ENCODE results near the gene NGEF.

NGEF gene

DNA sequence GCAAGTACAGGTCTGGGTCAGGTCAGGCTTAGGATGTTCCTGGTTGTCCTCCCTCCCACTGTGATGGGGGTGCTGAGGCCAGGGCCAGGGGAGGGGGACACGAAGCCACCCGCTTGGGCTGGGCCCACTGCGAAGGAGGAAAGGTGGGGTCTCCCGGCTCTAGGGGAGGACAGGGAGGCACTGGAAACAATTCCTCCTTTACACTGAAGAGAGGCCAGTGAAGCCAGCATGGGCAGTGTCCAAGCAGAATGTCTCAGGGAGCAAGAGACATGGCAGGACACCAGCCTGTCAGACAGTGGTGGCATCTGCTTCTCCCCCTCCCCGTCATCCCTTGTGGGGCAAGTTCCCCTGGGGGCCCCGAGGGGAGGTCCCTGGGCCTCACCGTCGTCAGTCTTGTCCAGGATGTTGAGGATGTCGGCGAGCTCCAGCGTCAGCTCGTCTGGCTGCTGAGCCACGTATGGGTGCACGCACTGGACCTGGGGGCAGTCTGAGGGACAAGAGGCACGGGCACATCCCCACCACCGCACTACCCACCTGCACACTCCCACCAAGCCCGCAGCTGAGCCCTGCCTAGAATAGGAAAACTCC, 132.2 kb downstream of the NGEF start:
- no peak for TF ChIP-seq ZFX (IDR thresholded peaks at IDR 0.05)
- TF ChIP-seq, protein P1, sequence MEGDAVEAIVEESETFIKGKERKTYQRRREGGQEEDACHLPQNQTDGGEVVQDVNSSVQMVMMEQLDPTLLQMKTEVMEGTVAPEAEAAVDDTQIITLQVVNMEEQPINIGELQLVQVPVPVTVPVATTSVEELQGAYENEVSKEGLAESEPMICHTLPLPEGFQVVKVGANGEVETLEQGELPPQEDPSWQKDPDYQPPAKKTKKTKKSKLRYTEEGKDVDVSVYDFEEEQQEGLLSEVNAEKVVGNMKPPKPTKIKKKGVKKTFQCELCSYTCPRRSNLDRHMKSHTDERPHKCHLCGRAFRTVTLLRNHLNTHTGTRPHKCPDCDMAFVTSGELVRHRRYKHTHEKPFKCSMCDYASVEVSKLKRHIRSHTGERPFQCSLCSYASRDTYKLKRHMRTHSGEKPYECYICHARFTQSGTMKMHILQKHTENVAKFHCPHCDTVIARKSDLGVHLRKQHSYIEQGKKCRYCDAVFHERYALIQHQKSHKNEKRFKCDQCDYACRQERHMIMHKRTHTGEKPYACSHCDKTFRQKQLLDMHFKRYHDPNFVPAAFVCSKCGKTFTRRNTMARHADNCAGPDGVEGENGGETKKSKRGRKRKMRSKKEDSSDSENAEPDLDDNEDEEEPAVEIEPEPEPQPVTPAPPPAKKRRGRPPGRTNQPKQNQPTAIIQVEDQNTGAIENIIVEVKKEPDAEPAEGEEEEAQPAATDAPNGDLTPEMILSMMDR (conservative IDR thresholded peaks at IDR 0.05) = no peak
- no peak overlapping the region for H3K27ac ChIP-seq

DNA sequence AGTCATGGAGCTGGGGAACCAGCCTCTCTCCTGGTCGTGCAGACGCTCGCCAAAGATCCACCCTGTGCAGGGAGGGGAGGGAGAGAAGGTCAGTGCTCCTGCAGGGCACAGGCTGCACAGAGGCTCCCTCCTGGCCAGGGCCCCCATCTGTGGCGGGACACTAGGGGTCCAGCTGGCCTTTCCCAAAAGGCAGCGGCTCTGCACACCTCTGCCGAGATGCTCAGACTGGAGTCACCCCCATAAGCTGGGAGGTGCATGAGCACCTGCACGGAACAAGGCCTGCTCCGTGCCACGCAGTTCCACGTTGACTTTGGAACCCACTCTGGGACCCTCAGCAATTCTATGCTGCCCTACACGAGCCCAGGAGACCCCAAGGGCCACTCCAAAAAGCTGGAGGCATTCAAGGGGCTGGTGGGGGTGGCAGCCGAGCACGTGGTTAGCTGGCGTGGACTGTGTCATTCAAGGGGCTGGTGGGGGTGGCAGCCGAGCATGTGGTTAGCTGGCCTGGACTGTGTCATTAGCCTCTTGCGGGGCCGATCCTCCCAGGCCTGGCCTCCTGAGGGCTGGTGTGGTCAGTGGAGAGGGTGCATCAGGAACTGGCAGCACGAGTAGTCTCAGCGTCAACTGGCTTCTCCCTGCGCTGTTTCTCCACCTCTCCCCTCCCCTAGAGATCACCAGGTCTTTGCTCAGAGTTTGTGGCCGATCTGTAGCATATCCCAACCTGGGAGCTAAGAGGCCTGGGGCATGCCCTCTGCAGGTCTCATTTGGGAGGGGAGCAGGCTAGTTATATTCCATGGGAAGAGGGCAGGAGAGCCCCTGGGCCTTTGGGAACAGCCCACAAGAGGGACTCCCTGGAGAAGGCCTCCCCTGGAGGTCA, 133.2 kb downstream of the NGEF start:
- H3K27ac ChIP-seq = no peak overlapping the region
- TF ChIP-seq ZFX (IDR thresholded peaks at IDR 0.05) = no peak
- TF ChIP-seq, protein P1 (conservative IDR thresholded peaks at IDR 0.05) = no peak

DNA sequence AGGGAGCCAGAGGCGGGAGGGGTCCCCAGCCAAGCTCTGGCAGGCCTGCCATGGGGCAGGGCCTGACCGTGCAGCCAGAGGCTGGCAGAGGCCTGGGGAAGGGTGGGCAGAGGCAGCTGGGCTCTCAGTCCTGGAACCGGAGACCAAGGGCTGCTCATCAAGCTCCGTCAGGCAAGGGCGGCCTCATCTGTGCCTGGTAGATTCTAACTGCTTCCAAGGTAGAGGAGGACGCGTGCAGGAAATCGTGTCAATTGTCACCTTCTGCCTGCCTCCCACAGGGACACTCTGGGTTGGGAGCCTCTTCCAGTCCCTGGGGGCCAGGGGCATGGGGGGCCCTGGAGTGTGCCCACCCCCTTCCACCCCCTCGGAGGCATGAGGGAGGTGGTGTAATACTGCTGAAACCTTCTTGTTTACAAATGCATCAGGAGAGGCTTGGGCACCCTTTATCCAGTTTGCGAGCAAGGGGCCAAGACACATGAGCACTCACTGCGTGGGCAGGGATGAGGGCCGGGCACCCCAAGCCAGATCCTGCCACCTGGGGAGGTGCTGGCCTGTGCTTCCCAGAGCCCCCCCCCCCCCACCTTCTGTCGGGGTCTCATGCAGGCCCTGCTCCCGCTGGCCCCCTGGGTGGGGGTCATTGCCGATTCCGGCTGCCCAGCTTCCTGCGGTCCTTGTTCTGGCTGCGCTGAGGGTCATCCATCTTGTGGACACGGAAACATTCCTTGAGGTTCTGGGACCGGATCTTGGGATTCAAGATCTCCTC, 134.0 kb downstream of the NGEF start:
- no peak for TF ChIP-seq ZFX (IDR thresholded peaks at IDR 0.05)
- TF ChIP-seq, protein P1 (conservative IDR thresholded peaks at IDR 0.05) = no peak
- H3K27ac ChIP-seq = no peak overlapping the region

DNA sequence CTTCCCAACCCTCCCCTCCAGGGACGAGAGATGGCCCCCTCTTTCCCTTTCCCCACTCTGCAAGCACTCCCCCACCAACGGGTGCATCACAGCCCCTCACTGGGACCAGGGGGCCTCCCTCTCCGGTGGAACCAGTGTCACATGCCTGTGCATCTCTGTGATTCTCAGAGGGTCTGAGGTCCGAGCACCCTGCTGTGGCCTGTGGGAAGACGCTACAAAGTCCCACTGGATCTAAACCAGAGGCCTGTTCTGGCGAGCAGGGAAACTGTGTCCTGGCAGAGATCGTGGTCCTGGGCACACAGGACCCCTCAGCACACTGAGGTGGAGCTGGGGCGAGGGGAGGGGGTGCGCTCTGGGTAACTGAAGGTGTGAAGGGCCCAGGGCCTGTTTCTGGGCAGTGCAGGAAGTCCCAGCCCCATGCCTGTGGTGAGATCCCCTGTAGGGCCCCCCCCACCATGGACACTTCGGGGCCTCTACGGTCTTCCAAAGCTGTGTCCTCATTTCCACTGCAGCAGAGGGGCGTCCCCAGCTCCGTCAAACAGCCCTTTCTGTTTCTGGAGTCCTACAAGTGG, 135.0 kb downstream of the NGEF start:
- no peak overlapping the region for H3K27ac ChIP-seq
- TF ChIP-seq, protein P1 (conservative IDR thresholded peaks at IDR 0.05) = no peak
- no peak for TF ChIP-seq ZFX (IDR thresholded peaks at IDR 0.05)

DNA sequence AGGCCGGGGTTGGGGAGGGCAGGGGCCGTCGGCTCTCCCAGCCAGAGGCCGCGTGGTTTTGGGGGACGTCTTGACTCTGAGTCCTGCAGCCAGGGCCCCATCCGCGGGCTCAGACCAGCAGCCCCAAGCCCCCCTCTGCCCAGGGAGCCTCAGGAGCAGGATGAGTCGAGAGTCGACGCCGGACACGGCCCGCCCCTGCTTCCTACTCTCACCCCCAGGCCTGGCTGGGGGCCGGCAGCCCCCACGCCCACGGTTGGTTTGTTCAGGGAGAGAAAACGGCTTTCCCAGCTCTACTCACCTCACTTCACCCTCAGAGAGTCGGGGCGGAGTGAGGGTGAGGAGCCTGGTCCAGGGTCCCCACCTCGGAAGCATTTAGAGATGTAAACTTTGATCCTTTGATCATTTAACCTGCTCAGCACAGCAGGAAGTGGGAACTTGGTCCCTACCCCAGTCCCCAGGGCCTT, 136.0 kb downstream of the NGEF start:
- H3K27ac ChIP-seq = no peak overlapping the region
- TF ChIP-seq, protein P1 (conservative IDR thresholded peaks at IDR 0.05) = no peak
- TF ChIP-seq ZFX (IDR thresholded peaks at IDR 0.05) = no peak

DNA sequence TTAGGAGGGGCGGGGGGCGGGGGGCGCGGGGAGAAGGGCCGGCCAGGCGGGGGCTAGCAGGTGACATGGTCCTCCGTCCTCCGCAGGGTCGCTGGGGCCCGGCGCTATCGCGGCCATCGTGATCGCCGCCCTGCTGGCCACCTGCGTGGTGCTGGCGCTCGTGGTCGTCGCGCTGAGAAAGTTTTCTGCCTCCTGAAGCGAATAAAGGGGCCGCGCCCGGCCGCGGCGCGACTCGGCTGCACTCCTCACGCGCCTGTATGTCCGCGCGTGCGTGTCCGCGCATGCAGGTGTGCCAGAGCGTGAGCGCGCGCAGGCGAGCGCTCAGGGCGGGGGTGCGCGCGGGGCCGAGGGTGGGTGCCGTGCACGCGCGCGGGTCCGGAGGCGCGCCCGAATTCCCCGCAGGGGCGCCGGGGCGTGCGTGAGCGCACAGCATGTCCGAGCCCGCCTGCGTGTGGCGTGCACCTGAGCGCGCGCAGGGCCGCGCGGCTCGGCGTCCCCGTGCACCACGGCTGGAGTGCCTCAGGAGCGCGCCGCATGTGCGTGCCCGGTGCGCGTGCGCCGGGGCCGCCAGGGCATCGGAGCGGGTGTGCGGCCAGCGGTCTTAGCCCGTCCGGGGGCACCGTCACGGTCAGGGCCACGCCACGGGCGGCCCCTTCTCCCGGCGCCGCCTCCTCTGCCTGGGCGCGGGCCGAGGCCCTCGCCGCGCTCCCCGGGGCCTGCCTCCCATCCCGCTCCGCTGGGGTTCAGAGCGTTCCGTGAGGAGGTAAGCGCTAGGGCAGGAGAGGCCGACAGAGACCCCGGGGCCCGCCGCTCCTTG, 136.7 kb downstream of the NGEF start:
- no peak overlapping the region for H3K27ac ChIP-seq
- TF ChIP-seq, protein P1 (conservative IDR thresholded peaks at IDR 0.05) = no peak
- no peak for TF ChIP-seq ZFX (IDR thresholded peaks at IDR 0.05)
